Glutamatergic neuron (in vitro differentiated cells): Measurements from ENCODE around the gene DNAJB2. TPM values are rescaled to one million over a fixed set of nuclear protein-coding genes. Genes with fewer than 3 reads are reported as not detected.
A peak's percentile ranks its signal among the peaks of the same experiment; 100 is the strongest.

Experiments
- DNase-seq: peaks from one replicate; pipeline ENCODE4 v3.0.0; 2022
- H3K27ac Mint-ChIP-seq: one replicate; pipeline ENCODE4 v1.8.0; 2020; ENCODE audit warnings: mild to moderate bottlenecking, mixed read lengths, inconsistent platforms; ENCODE audit not compliant: unreplicated experiment
- H3K27me3 Mint-ChIP-seq: one replicate; pipeline ENCODE4 v1.8.0; 2020; ENCODE audit warnings: mild to moderate bottlenecking, moderate library complexity, mixed read lengths, inconsistent platforms; ENCODE audit not compliant: unreplicated experiment
- H3K36me3 Mint-ChIP-seq: one replicate; pipeline ENCODE4 v1.8.0; 2020; ENCODE audit warnings: mild to moderate bottlenecking, mixed read lengths, inconsistent platforms; ENCODE audit not compliant: unreplicated experiment
- H3K4me1 Mint-ChIP-seq: one replicate; pipeline ENCODE4 v1.8.0; 2020; ENCODE audit warnings: mild to moderate bottlenecking, low read depth, mixed read lengths, inconsistent platforms; ENCODE audit not compliant: unreplicated experiment
- H3K4me3 Mint-ChIP-seq: one replicate; pipeline ENCODE4 v1.8.0; 2020; ENCODE audit warnings: mild to moderate bottlenecking, mixed read lengths, inconsistent platforms; ENCODE audit not compliant: unreplicated experiment
- H3K9me3 Mint-ChIP-seq: one replicate; pipeline ENCODE4 v1.8.0; 2020; ENCODE audit warnings: mild to moderate bottlenecking, moderate library complexity, mixed read lengths, inconsistent platforms; ENCODE audit not compliant: unreplicated experiment
- total RNA-seq: library from RNA; stranded (reverse); fragmentation: NEBNext Ultra II Directional; extraction: Animal tissue kit (Norgen Biotek cat#: 25700); gene quantifications from one replicate; pipeline ENCODE4 v1.2.1, GENCODE V29; 2021; ENCODE audit not compliant: unreplicated experiment
- TF ChIP-seq, protein P1 (sequence below): fragments of 200-600 bp; sonication (generic); IDR thresholded peaks from one replicate; pipeline ENCODE4 v1.5.0; 2021; ENCODE audit not compliant: partially characterized antibody, unreplicated experiment

Gene DNAJB2
- total RNA-seq, 1 donor from 2014 or later: 124 TPM

DNA sequence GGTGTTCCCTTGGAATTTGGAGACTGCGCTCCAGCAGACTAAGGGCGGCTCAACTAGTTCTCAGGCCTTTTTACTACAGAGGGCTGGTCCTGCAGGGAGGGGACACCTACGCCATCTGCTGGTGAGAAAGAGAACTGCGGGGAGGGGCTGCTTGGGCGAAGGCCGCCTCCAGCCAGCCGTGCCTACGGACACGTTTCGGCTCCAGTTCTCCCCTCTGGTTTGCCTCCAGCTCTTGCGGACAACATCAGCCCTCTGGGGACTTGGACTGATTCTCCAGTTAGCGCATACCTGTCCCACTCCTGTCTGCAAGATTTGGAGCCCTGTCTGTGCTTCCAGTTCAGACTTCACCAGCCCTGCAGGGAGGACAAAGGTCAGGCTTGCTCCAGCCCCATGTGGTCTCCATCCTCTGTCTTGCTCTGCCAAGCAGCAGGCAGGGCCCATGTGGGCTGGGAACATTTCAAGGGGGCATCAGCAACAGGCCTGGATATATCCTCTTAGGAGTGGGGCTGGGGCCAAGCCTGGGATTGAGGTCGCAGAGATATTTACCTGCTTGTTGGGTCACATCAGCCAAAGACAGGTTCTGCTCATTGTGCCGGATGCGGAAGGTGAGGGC is 19.7 kb downstream of the DNAJB2 start:
- peaks cover 7% of the 10 kb centered on the region for H3K4me1 Mint-ChIP-seq
- no peak overlapping the region for H3K4me3 Mint-ChIP-seq
- peak; percentile 96 for DNase-seq
- peaks cover 21% of the 10 kb centered on the region for H3K36me3 Mint-ChIP-seq
- TF ChIP-seq, protein P1, sequence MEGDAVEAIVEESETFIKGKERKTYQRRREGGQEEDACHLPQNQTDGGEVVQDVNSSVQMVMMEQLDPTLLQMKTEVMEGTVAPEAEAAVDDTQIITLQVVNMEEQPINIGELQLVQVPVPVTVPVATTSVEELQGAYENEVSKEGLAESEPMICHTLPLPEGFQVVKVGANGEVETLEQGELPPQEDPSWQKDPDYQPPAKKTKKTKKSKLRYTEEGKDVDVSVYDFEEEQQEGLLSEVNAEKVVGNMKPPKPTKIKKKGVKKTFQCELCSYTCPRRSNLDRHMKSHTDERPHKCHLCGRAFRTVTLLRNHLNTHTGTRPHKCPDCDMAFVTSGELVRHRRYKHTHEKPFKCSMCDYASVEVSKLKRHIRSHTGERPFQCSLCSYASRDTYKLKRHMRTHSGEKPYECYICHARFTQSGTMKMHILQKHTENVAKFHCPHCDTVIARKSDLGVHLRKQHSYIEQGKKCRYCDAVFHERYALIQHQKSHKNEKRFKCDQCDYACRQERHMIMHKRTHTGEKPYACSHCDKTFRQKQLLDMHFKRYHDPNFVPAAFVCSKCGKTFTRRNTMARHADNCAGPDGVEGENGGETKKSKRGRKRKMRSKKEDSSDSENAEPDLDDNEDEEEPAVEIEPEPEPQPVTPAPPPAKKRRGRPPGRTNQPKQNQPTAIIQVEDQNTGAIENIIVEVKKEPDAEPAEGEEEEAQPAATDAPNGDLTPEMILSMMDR: peak; percentile 98
- peaks cover 14% of the 10 kb centered on the region for H3K27me3 Mint-ChIP-seq
- H3K9me3 Mint-ChIP-seq: peaks cover 8% of the 10 kb centered on the region
- H3K27ac Mint-ChIP-seq: peak overlapping the region; percentile 33

DNA sequence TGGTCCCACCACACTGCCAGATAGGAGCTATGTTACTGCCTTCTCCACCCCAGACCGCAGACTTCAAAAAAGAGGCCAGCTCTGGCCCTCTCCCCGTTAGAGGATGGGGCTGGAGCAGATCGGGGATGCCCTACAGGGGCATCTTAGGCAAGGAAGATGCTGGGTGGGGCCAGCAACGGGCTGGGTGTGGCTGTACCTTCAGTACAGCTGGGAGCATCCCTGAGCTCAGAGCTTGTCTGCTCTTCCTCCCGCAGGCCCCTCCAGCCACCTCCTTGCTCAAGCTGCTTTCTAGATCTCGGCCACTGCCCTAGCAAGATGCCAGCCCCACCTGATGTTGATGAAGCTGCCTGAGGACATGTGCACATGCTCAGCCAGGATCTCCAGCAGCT is 20.2 kb downstream of the DNAJB2 start:
- peaks cover 5% of the 10 kb centered on the region for H3K9me3 Mint-ChIP-seq
- peak overlapping the region; percentile 33 for H3K27ac Mint-ChIP-seq
- no peak overlapping the region for H3K4me3 Mint-ChIP-seq
- H3K4me1 Mint-ChIP-seq: peaks cover 4% of the 10 kb centered on the region
- no peak for DNase-seq
- H3K36me3 Mint-ChIP-seq: peaks cover 21% of the 10 kb centered on the region
- TF ChIP-seq, protein P1: no peak
- peaks cover 10% of the 10 kb centered on the region for H3K27me3 Mint-ChIP-seq

DNA sequence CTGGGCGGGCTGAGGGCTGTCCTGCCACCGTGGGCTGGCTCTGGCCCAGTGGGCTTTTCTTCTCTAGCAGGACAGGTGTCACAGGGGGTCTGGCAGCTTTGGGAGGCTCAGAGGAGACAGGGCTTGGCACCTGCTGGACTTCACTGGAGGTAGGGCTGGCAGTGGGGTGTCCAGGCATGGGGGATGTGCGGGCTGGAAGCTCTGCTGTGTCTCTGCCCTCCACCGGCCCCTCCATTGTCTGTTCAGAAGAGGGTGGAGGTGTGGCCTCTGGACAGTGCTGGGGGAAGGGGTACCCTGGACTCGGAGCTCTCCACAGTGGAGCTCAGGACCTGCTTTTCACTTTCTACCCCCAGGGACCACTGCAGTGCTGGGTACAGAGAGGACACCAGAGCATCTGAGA is 20.9 kb downstream of the DNAJB2 start:
- Mint-ChIP-seq H3K4me3 (no peak overlapping the region), H3K9me3 (peaks cover 5% of the 10 kb centered on the region), H3K27ac (no peak overlapping the region), H3K36me3 (peaks cover 21% of the 10 kb centered on the region), H3K4me1 (peaks cover 4% of the 10 kb centered on the region), H3K27me3 (peaks cover 10% of the 10 kb centered on the region)
- DNase-seq: no peak
- TF ChIP-seq, protein P1: no peak

DNA sequence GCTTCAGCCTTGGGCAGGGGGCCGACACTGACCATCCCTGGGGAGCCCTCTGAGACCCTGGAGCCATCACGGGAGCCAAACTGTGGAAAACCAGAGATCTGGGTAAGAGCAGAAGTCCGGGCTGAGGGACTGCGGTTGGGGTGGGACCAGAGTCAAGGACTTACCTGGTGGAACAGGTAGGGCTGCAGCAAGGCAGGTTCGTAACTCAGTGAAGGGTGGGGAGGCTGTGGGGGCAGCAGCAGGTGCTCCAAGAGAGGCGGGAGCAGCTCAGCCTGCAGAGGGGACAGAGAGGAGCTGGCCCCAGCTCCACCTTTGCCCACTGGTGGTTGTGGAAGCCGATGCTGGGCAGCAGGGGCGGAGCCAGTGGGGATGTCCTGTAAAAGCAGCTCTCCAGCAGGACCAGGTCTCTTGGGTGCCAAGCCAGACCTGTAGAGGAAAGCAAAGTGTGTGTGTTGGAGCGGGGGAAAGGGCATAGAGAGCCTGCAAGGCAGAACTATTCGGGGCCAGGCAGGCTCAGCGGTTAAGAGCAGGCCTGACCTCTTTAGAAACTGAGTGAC is 23.3 kb downstream of the DNAJB2 start:
- Mint-ChIP-seq H3K4me3 (no peak overlapping the region), H3K27me3 (peaks cover 6% of the 10 kb centered on the region)
- DNase-seq: no peak

DNA sequence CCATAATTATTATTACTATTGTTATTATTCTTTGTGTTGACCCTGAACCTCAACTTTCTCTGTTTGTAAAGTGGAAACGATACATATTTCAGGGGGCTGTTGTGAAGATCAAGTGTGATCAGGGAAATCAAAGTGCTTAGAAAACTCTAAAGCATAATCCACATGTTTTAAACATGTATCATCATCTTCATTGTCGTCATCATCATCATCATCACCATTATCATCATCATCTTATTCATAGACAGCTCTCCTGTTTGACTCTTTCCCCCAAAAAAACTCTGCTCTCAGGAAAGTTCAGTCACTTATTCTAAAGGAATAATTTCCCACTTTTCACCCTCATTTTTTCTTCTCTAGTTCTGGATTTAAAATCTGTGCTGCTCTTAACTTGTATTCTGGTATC is 25.1 kb downstream of the DNAJB2 start:
- H3K27me3 Mint-ChIP-seq: peaks cover 5% of the 10 kb centered on the region
- no peak overlapping the region for H3K27ac Mint-ChIP-seq

More for the DNA sequence above, 23.3 kb downstream of the DNAJB2 start:
- H3K36me3 Mint-ChIP-seq: peaks cover 14% of the 10 kb centered on the region
- H3K4me1 Mint-ChIP-seq: peaks cover 5% of the 10 kb centered on the region
- TF ChIP-seq, protein P1: no peak
- H3K9me3 Mint-ChIP-seq: peaks cover 2% of the 10 kb centered on the region
- H3K27ac Mint-ChIP-seq: no peak overlapping the region

More for the DNA sequence above, 25.1 kb downstream of the DNAJB2 start:
- Mint-ChIP-seq H3K4me3 (no peak overlapping the region), H3K4me1 (peaks cover 6% of the 10 kb centered on the region), H3K9me3 (peaks cover 5% of the 10 kb centered on the region), H3K36me3 (peaks cover 14% of the 10 kb centered on the region)
- no peak for DNase-seq
- TF ChIP-seq, protein P1: no peak
